ENCODE results near the gene GPR161.

- no peak for TF ChIP-seq CTCF (IDR thresholded peaks at IDR 0.05)
- TF ChIP-seq POLR2A (IDR thresholded peaks at IDR 0.05): no peak
- TF ChIP-seq EP300 (IDR thresholded peaks at IDR 0.05): no peak
Measured at GRCh38 chr1:168045311-168045710, 91.4 kb downstream of the GPR161 start.

Measured in tibial nerve (tissue), 4 donors.